Right lobe of liver (tissue), 4 donors: Measurements from ENCODE around the gene SULF2.

ENCODE experiments used
- CTCF ChIP-seq, 4 donors: fragments of 200-600 bp in 3 of 4; fragments of 450-650 bp in 1 of 4; IDR thresholded peaks; one replicate each; pipeline versions ENCODE4 v1.5.1 to v1.8.0; 2016 to 2022; ENCODE audit warnings: antibody characterized with exemption in 4 of 4, mild to moderate bottlenecking in 2 of 4
- POLR2A ChIP-seq: fragments of 450-650 bp; IDR thresholded peaks from one replicate; pipeline ENCODE4 v1.6.1; 2017; ENCODE audit warnings: antibody characterized with exemption, mild to moderate bottlenecking
- donor health status: DM: no; HTN: no; CAD: no.
- donor health status: DM: no; HTN: no; CAD: no.
- donor health status: DM: no; HTN: yes; CAD: no.

GRCh38 chr20:47754946-47755652, 30.2 kb downstream of the SULF2 start:
- TF ChIP-seq CTCF (IDR thresholded peaks at IDR 0.05), result no peak
- TF ChIP-seq POLR2A, result no peak
